Middle frontal gyrus (tissue), 1 donor: Measurements from ENCODE around the gene NPC2.
"Not testable (repeated sequence)": the region's sequence is repeated elsewhere in the genome, so short reads cannot be mapped to it uniquely, and the experiment has no call there.

Experiments
- DNase-seq: peaks from one replicate; pipeline ENCODE4 v3.0.0-alpha.2; 2015; ENCODE audit warnings: low spot score; ENCODE audit errors: extremely low spot score

Gene NPC2

DNA sequence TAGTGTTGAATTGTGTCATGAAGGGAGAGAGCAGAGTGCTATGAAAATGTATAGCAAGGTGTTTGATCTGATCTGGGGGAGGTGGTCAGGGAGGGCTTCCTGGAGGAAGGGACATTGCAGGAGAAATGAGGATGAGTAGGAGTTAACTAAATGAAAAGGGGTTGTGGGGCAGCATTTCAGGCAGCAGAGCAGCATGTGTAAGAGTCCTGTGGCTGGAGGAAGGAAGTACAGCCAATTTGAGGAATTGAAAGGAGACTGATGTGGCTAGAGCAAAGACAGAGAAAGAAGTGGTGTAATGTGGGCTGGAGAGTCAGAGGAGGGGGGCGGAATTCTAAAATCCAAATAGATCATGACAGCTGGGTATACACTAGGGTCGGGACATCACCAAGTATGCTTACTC lies 20.5 kb downstream of the NPC2 start:
- no peak for DNase-seq

DNA sequence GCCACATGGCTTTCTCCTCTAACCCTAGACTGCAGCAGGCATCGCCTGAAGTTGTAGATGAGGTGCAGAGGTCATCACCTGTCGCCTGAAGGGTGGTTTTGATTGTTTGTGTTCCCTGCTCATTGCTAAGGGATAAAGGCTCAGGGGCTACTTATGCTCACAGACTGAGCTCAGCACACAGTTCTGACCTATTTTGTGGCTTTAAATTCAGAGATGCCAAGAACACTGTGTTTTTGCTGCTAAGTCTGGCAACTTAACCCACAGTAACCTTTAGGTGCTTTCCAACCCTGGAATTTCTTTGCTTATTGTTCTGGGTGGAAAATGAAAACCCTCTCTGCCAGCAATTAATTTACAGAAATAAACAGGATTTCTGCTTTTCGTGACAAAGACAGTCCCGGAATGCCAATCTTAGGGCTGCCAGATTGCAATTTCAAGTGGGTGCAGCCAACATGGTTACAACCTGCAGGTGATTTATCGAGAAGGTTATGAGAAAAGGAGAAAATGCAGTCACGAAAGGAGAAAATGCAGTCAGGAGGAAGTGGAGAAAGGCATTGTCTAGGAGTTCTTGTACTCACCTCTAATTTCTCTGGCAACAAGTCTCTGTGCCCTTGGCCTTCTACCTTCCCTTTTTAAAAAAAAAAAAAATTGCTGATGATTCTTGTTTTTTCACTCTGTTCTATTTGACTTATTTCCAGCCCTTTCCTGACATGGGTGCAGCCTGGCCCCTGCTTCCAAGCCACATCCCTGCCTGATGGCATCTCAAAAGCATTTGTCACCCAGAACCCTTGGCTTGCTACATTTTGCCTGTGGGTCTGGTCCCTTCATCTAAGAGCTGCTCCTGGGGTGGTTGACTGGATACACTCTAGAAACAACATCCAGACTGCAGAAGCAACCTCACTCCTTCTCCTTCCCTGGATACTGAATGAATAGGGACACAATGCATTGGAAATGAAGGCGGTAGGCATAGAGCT lies 23.3 kb downstream of the NPC2 start:
- DNase-seq = no peak

DNA sequence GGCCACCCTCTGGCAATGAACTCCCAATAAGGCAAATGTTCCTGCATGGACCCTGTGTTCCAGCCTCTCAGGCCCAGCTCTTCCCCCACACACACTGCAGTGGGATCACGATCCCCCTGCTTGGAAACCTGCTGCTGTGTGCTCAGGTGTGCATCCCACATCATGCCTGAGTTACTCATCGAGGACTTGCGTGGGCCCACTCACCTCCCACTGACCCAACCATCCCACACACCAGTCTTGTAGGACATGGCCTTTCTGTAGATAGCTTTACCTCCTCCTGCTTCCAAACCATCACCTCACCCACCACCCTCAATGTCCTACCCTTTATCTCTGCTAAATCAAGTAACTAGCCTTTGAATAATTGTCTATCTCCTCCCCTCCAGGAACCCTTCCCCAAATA lies 24.6 kb downstream of the NPC2 start:
- DNase-seq = no peak

DNA sequence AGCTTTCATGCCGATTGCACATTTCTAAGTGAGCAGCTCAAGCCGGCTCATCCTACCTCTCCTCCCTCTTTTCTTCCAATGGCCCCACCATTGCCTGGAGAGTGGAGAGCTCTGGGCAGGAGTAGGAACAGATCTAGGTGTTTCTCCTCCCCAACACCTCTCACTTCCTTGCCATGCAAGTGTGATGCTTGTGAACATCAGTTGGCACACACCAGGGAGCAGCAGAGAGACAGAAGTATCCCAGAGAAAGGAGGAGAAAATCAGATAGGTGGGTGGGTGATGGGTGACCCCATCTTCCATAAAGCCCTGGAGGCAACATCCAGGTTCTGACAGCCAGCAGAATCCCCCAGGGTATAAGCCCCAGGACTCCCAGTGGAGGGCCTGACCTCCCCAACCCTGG lies 27.8 kb downstream of the NPC2 start:
- no peak for DNase-seq

DNA sequence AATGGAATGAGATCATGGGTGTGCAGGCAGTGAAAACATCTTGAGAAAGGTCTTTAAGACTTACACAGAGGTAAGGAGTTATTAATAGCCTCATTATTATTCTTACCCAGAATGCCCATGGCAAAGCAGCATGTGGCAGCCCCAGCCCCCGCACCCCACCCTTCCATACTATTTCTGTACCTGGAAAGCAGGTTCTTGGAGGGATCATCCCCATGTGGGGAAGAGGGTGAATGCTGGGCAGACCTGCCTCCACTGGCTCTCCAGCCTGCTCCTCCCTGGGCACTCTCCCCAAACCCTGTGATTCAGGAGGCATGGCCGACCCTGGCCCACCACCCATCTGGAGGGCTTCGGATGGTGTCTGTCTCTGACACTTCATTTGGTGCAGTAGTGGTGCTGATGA lies 28.3 kb downstream of the NPC2 start:
- no peak for DNase-seq

DNA sequence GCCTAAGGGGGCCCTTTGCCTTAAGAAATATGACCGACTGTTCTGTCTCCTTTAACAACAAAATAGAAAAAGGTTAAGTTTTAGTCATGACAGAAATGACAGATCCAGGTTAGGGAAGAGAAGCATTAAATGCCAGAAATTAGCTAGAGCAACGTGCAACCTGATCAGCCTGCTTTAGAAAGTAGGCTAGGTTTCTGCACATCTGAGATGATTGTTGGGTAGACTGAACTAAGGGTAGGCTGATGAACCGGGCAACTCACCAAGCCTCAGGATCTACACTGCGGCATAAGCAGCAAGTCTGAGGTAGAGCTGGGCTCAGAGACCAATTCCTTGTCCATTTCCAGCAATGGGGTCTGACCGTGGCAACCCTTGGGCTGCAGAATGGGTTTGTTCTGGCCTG lies 29.4 kb downstream of the NPC2 start:
- no peak for DNase-seq

DNA sequence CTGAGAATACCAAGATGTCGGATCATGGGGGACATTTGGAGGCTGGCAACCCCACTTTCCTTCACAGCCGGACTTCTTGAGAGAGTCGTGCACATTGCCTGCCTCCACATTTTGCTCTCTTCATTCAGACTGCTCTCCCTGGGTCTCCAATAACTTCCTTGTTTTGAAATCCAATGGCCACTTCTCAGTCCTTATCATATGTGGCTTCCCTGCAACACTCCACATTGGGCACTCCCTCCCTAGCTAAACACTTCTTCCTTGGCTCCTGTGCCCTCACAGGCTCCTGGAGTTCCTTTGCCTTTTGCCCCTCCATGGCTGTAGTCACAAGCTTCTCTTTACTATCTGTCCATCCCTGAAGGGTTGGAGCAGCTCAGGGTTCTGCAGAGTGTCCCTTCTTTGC lies 30.1 kb downstream of the NPC2 start:
- no peak for DNase-seq

DNA sequence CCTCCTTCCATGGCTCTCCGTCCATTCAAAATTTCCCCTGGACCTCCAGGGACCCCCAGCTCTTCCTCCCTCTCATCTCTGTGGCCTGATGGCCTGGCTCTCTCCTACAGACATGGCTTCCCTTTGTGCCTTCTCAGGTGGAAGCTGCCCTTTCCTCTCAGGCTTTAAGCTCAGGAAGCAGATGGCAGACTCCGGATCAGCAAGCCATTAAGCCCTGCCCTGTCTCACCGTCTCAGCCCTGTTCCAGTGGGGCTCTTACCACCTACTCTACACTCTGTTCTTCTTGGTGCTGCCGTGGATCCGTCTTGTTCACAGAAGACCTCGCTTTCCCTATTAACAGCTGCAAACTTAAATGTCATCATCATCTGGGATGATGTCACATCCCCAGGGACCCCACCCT lies 33.1 kb downstream of the NPC2 start:
- no peak for DNase-seq

DNA sequence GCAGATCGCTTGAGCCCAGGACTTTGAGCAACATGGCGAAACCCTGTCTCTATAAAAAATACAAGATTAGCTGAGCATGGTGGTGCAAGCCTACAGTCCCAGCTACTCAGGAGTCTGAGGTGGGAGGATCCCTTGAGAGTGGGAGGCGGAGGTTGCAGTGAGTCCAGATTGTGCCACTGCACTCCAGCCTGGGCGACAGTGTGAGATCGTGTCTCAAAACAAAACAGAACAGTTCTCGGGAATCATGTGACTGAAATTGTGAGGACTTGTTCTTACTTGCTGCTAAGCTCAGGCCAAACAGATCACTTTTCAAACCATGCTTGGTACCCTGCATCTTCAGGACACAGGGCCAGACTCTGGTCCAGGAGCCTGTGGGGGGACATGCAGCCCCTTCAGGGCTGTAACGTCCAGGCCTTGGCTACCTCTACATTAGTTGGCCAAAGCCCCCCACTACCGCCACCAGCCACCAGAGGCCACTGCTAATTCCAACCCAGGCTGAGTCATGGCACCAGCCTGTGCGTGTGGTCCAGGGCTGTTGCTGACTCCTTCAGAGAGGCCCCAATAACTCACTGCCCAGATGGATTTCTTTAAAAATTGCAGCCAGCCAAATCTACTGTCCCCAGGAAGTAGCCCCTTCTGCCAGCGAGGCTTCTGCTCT lies 33.7 kb downstream of the NPC2 start:
- no peak for DNase-seq

DNA sequence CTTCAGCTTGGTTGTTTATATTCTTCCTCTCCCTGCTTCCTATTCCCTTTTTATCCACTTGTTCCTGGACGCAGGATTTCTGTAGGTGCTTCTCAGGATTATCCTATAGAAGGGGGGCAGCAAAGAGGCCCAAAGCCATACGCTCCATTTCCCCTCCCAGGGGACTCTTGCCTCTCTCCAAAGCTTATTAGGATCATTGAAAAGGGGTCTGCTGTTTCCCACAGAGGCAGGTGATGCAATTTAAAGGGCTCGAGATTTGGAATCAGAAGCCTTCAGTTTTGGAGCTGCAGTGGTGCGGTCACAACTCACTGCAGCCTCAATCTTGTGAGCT lies 35.6 kb downstream of the NPC2 start:
- no peak for DNase-seq

DNA sequence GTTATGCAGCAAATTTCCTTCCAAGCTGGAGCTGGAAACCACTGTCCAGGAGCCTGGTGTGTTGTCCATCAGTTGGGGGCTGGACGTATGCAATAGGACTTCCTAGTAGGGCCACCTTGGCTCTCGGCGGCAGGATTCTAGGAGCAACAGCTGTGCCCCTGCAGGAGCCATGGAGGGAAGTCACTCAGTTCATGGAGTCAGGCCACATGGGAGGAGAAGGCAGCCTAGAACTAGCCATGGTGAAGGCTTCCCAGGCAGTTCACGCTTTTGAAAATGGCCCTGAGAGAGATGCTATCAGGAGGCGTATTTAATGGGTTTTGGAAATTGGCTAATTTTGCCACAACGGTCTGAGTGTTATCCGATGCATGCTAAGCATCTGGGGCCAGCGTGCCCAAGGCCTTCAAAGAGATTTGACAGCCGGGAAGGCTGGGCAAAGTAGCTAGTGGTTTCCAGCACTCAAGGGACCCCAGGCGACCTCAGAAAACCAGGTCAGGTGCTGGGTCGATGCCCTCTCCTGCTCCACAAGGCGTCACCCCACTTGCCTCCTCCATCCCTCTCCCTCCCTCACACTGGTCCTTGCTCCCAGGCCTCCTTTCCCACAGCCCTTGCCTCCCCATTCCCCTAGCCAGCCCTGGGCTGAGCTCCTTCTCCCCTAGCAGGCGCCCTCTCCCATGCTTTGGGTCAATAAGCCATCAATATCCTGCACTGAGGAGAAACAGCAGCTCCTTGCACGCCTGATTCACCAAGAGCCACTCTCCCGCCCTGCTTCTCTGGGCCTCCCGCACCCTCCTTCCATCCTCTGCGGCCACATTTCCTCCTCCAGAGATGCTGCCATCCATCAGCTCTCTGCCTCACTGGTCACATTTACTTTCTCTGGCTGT lies 36.2 kb downstream of the NPC2 start:
- DNase-seq = no peak

DNA sequence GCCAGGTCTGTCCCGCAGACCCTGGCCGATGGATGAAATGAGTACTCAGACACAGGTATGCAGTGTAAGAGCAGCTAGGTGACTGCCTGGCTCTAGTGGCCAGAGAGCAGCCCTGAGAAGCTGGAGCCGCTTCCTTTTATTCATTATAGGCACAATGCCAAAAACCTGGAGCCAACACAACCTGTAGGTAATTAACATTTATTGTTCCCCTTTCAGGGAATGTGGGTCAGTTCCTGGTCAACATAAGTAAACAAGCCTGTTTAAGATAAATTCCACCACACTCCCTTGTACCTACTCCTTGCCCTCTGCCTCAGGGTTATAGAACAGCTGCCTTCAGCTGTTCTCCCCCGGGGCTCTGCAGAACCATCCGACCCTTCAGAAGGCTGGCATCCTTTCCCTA lies 38.7 kb downstream of the NPC2 start:
- not testable (repeated sequence) for DNase-seq

DNA sequence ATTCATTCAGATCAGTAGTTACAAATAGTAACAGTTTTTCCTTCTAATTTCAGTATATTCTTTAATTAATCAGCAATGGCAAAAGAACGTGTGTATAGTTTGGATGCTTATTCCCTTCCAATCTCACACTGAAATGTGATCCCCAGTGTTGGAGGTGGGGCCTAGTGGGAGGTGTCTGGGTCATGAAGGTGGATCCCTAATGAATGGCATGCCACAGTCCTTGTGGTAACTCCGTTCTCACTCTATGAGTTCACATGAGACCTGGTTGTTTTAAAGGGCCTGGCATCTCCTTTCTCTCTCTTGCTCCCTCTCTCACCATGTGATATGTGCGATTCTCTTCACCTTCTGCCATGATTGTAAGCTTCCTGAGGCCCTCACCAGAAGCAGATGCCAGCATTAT lies 48.2 kb downstream of the NPC2 start:
- DNase-seq = no peak

DNA sequence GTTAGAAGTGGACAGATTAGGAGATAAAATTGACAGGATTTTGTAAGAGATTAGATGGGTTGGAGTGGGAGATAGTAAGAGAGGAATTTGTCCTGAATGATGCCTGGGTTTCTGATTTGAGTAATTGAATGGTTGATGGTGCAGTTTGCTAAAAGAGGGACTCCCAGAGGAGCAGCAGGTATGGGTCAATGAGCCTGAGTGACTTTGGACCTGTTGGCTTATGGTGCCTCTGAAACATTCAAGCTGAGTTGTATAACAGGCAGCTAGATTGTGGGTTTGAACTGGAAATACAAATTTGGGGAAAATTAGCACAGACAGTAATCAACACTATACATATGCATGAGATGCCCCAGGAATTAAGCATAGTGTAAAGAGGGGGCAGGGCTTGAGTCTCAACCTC lies 50.3 kb downstream of the NPC2 start:
- DNase-seq = no peak

DNA sequence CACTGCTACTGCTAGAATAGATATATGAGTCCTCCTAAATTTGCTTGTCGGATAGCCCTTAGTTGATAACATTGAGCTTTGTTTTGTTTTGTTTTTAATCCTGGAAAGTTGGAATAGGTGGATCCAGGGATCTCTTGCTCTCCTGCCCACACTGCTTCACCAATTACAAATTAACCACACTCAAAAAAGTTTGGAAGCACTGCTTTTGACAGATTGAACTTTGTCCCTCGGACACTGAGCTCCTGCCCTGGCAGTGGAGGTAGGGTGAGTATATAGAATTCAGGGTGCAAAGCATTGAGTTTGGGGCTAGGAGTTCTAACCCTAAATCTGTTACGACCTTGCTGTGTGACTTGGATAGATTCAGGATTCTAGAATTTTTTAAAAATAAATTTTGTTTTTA lies 52.0 kb downstream of the NPC2 start:
- no peak for DNase-seq

DNA sequence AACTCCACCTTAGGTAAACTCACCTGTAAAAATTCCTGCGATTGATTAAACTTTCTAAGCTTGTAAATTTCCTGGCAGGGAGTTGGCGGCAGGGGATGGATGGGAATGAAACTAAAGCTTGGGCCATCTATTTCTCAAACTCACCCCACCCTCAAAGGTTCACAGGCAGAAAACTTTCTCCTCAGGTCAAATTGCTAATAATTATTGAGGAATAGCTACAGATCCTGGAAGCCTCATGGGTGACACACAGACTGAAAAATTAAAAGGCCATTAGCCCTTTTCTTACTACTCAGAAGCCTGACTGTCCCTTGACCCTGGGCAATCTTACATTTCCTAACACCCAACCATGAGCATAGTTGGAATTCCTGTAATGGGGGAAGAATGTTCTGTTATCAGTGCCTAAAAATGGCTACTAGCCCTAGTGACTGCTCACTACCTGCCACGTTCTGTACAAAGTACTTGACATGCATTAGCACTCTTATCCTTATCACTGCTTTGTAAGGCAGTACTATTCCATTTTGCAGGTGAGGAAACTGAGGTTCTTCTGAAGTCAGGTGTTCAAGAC lies 54.7 kb downstream of the NPC2 start:
- no peak for DNase-seq

DNA sequence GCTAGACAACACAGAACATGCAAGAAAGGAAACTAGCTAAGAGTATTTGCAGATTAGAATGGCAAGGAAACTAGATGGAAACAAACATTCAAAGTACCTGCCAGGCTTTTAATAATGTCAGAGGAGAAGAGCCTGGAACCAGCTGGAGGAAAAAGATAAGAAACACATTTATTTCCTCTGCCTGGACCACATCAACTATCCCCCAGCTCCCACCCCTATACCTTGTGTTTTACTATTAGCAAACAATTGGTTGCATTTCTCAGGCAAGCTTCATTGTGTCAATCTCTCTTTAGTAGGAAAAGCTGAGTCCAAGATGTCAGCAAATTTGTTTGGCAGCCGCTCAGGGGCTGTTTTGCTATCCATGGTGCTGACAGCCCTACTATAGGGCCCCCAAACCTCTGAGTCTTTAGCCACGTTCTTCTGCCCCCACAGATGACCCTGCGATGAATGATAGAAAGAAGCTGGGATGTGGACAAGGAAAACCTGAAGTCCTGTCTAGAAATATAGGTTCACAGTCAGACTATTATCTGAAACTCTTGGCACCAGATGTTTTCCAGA lies 55.5 kb downstream of the NPC2 start:
- no peak for DNase-seq

DNA sequence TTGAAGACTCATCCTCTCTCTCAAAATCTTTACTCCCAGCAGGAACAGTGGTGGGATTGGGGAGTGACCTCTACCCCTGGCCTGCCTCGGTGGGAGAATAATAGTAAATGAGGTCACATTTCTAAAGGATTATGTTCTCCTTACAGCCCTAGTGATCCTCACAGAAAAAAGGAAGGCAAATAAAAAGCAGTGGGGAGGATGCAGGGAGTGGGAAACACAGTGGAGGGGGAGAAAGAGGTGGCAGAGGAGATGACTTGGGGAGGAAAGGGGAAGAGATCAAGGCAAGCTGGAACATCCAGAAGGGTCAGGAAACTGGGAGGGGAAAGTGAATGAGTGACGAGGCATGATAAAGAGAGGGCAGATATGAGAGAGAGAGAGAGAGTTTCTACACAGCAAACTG lies 58.8 kb downstream of the NPC2 start:
- DNase-seq = no peak

DNA sequence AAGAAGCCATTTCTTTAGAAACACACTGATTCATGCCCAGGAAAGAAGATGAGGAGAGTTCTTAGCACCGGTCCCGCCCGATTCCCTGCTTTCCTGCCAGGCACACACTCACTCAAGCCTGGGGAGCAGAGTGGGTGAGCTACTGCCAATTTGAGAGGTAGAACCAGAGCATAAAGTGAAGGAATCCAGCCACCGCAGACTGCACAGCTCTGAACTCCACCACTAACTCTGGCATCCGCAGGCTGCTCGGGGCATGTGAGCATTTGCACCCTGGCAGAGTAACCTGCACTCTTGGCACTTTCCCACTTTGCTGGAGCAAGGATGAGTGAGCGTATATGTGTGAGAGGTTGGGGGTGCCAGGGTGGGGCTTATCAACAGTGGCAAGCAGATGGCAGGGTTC lies 63.1 kb downstream of the NPC2 start:
- DNase-seq = no peak
